Neural cell (in vitro differentiated cells): ENCODE data around the gene HNRNPH2. TPM values are rescaled to one million over a fixed set of nuclear protein-coding genes. Genes with fewer than 3 reads are reported as not detected.

Experiments used
- H2AFZ ChIP-seq: fragments of 200-600, 300-800 bp; sonication (generic), shearing (Covaris generic); 2 replicates; pipeline ENCODE4 v1.6.0; 2014; ENCODE audit warnings: low read depth, mild to moderate bottlenecking, antibody characterized with exemption, low read length, moderate library complexity
- H3F3A ChIP-seq: fragments of 200-600 bp; shearing (Covaris generic); 2 replicates; pipeline ENCODE4 v1.6.1; 2016; ENCODE audit warnings: mild to moderate bottlenecking, moderate library complexity, mixed read lengths, antibody characterized with exemption, low read length; ENCODE audit not compliant: insufficient read depth, poor library complexity, severe bottlenecking
- H3K27ac ChIP-seq: fragments of 200-600, 300-800 bp; sonication (generic), shearing (Covaris generic); 2 replicates; pipeline ENCODE4 v1.5.1; 2014; ENCODE audit warnings: mild to moderate bottlenecking, low read length, moderate library complexity
- H3K27me3 ChIP-seq: fragments of 300-800, 200-600 bp; sonication (generic), shearing (Covaris generic); 2 replicates; pipeline ENCODE4 v1.6.0; 2014; ENCODE audit warnings: mild to moderate bottlenecking, low read depth, low read length, moderate library complexity; ENCODE audit not compliant: insufficient read depth
- H3K36me3 ChIP-seq: fragments of 300-800, 200-600 bp; sonication (generic), shearing (Covaris generic); 2 replicates; pipeline ENCODE4 v1.5.1; 2014; ENCODE audit warnings: mild to moderate bottlenecking, antibody characterized with exemption, low read length, moderate library complexity; ENCODE audit not compliant: insufficient read depth
- H3K4me2 ChIP-seq: fragments of 300-800, 200-600 bp; sonication (generic), shearing (Covaris generic); 2 replicates; pipeline ENCODE4 v1.6.0; 2014; ENCODE audit warnings: mild to moderate bottlenecking, low read length
- H3K4me3 ChIP-seq: fragments of 300-800, 200-600 bp; sonication (generic), shearing (Covaris generic); 2 replicates; pipeline ENCODE4 v1.5.1; 2014; ENCODE audit warnings: mild to moderate bottlenecking, low read length, moderate library complexity
- H3K79me2 ChIP-seq: fragments of 200-600 bp; shearing (Covaris generic); replicated peaks from 2 replicates; pipeline ENCODE4 v1.6.0; 2014; ENCODE audit warnings: mild to moderate bottlenecking, low read length, moderate library complexity; ENCODE audit not compliant: insufficient read depth
- H3K9ac ChIP-seq: fragments of 300-800, 200-600 bp; sonication (generic), shearing (Covaris generic); 2 replicates; pipeline ENCODE4 v1.6.1; 2016; ENCODE audit warnings: mild to moderate bottlenecking, low read length, mixed read lengths
- H3K9me2 ChIP-seq: fragments of 200-600 bp; shearing (Covaris generic); 2 replicates; pipeline ENCODE4 v1.6.1; 2016; ENCODE audit warnings: mild to moderate bottlenecking, low read length, mixed read lengths; ENCODE audit not compliant: insufficient read depth
- H3K9me3 ChIP-seq: fragments of 200-600, 300-800 bp; sonication (generic), shearing (Covaris generic); 2 replicates; pipeline ENCODE4 v1.6.1; 2016; ENCODE audit warnings: mild to moderate bottlenecking, mixed run types, low read length, moderate library complexity, mixed read lengths
- H4K20me1 ChIP-seq: fragments of 200-600 bp; shearing (Covaris generic); 2 replicates; pipeline ENCODE4 v1.6.1; 2016; ENCODE audit warnings: mild to moderate bottlenecking, mixed run types; ENCODE audit not compliant: insufficient read depth
- EP300 ChIP-seq: fragments of 450-650 bp; conservative IDR thresholded peaks from 2 replicates; pipeline ENCODE4 v1.6.1; 2014; ENCODE audit warnings: antibody characterized with exemption, mild to moderate bottlenecking, moderate library complexity; ENCODE audit not compliant: poor library complexity, severe bottlenecking
- EZH2 ChIP-seq: fragments of 200-600, 300-800 bp; shearing (Covaris generic), sonication (generic); IDR thresholded peaks from 2 replicates; pipeline ENCODE4 v1.6.1; 2014; ENCODE audit warnings: antibody characterized with exemption, low read length, borderline replicate concordance, mild to moderate bottlenecking; ENCODE audit not compliant: insufficient read depth, poor library complexity, severe bottlenecking
- MXI1 ChIP-seq: fragments of 450-650 bp; conservative IDR thresholded peaks from 2 replicates; pipeline ENCODE4 v1.6.1; 2014; ENCODE audit warnings: antibody characterized with exemption, mild to moderate bottlenecking; ENCODE audit not compliant: poor library complexity, severe bottlenecking
- POLR2AphosphoS5 ChIP-seq: IDR thresholded peaks from 2 replicates; pipeline ENCODE4 v1.6.1; 2012
- RAD21 ChIP-seq: fragments of 450-650 bp; conservative IDR thresholded peaks from 2 replicates; pipeline ENCODE4 v1.6.1; 2014; ENCODE audit warnings: antibody characterized with exemption, mild to moderate bottlenecking, moderate library complexity
- SMC3 ChIP-seq: fragments of 450-650 bp; conservative IDR thresholded peaks from 2 replicates; pipeline ENCODE4 v1.6.1; 2014; ENCODE audit warnings: antibody characterized with exemption, mild to moderate bottlenecking, moderate library complexity; ENCODE audit not compliant: poor library complexity
- TAF1 ChIP-seq: IDR thresholded peaks from 2 replicates; pipeline ENCODE4 v1.6.1; 2012; ENCODE audit warnings: low read depth
- polyA plus RNA-seq: library from polyadenylated mRNA; depleted of rRNA; stranded (reverse); fragments of >200 nt; gene quantifications from 2 replicates; pipeline ENCODE4 v1.2.3, GENCODE V29; 2014
- TF ChIP-seq, protein P1 (sequence below): IDR thresholded peaks from 2 replicates; pipeline ENCODE4 v1.6.1; 2012; ENCODE audit warnings: borderline replicate concordance
- TF ChIP-seq, protein P2 (sequence below): fragments of 450-650 bp; IDR thresholded peaks from 2 replicates; pipeline ENCODE4 v1.5.1; 2014; ENCODE audit warnings: antibody characterized with exemption, mild to moderate bottlenecking, moderate library complexity; ENCODE audit not compliant: poor library complexity, severe bottlenecking

HNRNPH2 gene
- polyA plus RNA-seq, 1 donor from 2014 or later: 167 TPM

DNA sequence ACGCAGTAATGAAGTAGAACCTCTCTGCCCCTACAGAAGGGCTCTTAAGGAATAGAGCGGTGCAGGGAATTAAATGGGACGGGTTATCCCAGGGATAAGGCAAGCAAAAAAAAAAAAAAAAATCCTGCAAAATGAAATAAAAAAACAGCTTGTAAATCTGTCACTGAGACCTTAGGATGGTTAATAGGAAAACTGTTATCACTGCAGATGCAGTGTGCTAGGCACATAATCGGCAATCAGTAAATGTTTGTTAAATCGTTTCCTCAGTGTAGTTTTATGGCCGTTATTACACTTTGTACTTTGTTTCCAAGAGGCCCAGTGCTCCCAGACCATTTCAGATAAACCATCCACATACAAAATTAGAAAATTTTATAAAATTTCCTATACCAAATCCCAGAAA, 1.0 kb downstream of the HNRNPH2 start:
- peak overlapping the region; percentile 79 for H3K4me3 ChIP-seq
- H3K9me3 ChIP-seq: no peaks in the 10 kb centered on the region
- H3K36me3 ChIP-seq: no peaks in the 10 kb centered on the region
- peaks cover 34% of the 10 kb centered on the region for H3K79me2 ChIP-seq
- H3K4me2 ChIP-seq: peak overlapping the region; percentile 73
- TF ChIP-seq EP300: no peak
- no peak for TF ChIP-seq MXI1
- TF ChIP-seq, protein P1, sequence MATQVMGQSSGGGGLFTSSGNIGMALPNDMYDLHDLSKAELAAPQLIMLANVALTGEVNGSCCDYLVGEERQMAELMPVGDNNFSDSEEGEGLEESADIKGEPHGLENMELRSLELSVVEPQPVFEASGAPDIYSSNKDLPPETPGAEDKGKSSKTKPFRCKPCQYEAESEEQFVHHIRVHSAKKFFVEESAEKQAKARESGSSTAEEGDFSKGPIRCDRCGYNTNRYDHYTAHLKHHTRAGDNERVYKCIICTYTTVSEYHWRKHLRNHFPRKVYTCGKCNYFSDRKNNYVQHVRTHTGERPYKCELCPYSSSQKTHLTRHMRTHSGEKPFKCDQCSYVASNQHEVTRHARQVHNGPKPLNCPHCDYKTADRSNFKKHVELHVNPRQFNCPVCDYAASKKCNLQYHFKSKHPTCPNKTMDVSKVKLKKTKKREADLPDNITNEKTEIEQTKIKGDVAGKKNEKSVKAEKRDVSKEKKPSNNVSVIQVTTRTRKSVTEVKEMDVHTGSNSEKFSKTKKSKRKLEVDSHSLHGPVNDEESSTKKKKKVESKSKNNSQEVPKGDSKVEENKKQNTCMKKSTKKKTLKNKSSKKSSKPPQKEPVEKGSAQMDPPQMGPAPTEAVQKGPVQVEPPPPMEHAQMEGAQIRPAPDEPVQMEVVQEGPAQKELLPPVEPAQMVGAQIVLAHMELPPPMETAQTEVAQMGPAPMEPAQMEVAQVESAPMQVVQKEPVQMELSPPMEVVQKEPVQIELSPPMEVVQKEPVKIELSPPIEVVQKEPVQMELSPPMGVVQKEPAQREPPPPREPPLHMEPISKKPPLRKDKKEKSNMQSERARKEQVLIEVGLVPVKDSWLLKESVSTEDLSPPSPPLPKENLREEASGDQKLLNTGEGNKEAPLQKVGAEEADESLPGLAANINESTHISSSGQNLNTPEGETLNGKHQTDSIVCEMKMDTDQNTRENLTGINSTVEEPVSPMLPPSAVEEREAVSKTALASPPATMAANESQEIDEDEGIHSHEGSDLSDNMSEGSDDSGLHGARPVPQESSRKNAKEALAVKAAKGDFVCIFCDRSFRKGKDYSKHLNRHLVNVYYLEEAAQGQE: no peak
- TF ChIP-seq TAF1: no peak
- no peak for TF ChIP-seq SMC3
- no peak for TF ChIP-seq EZH2
- TF ChIP-seq POLR2AphosphoS5: no peak
- TF ChIP-seq, protein P2, sequence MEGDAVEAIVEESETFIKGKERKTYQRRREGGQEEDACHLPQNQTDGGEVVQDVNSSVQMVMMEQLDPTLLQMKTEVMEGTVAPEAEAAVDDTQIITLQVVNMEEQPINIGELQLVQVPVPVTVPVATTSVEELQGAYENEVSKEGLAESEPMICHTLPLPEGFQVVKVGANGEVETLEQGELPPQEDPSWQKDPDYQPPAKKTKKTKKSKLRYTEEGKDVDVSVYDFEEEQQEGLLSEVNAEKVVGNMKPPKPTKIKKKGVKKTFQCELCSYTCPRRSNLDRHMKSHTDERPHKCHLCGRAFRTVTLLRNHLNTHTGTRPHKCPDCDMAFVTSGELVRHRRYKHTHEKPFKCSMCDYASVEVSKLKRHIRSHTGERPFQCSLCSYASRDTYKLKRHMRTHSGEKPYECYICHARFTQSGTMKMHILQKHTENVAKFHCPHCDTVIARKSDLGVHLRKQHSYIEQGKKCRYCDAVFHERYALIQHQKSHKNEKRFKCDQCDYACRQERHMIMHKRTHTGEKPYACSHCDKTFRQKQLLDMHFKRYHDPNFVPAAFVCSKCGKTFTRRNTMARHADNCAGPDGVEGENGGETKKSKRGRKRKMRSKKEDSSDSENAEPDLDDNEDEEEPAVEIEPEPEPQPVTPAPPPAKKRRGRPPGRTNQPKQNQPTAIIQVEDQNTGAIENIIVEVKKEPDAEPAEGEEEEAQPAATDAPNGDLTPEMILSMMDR: no peak
- no peak for TF ChIP-seq RAD21
- H3K27ac ChIP-seq: peak overlapping the region; percentile 96
- H2AFZ ChIP-seq: no peak overlapping the region
- no peaks in the 10 kb centered on the region for H3K9me2 ChIP-seq
- H4K20me1 ChIP-seq: no peaks in the 10 kb centered on the region
- H3F3A ChIP-seq: no peaks in the 10 kb centered on the region
- no peaks in the 10 kb centered on the region for H3K27me3 ChIP-seq
- H3K9ac ChIP-seq: peak overlapping the region; percentile 89

DNA sequence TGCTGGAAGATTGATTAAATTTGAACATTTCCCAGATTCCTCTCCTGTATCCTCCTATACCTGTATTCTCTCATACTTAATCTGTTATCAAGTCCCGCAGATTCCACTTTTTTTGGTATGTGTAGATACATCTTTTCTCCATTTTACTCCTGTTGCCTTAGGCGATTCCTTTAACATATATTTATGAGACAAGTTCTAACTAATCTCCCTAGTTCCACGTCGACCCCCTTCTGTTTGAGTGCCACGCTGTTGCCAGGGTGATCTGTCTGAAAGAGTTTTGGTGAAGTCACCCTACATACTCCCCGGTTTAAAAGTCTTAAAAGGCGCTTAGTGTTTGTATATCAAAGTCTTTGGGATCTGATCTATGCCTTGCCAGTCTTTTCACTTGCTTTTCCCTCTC, 2.4 kb downstream of the HNRNPH2 start:
- H3K9me2 ChIP-seq: no peaks in the 10 kb centered on the region
- TF ChIP-seq EP300: no peak
- TF ChIP-seq POLR2AphosphoS5: no peak
- TF ChIP-seq, protein P2: no peak
- TF ChIP-seq SMC3: no peak
- TF ChIP-seq TAF1: no peak
- no peak for TF ChIP-seq EZH2
- no peak for TF ChIP-seq RAD21
- no peak for TF ChIP-seq MXI1
- TF ChIP-seq, protein P1: no peak
- peaks cover 34% of the 10 kb centered on the region for H3K79me2 ChIP-seq
- H3K4me2 ChIP-seq: peak overlapping the region; percentile 73
- no peaks in the 10 kb centered on the region for H3K9me3 ChIP-seq
- H3K36me3 ChIP-seq: no peaks in the 10 kb centered on the region
- no peaks in the 10 kb centered on the region for H3K27me3 ChIP-seq
- no peak overlapping the region for H3K27ac ChIP-seq
- H3K9ac ChIP-seq: no peak overlapping the region
- peak overlapping the region; percentile 79 for H3K4me3 ChIP-seq
- no peaks in the 10 kb centered on the region for H3F3A ChIP-seq
- no peak overlapping the region for H2AFZ ChIP-seq
- H4K20me1 ChIP-seq: no peaks in the 10 kb centered on the region
